ENCODE data around the gene LRP3. TPM values are rescaled to one million over a fixed set of nuclear protein-coding genes. Genes with fewer than 3 reads are reported as not detected.

Gene LRP3
- total and polyA plus RNA-seq, 2 donors (not counting 1 experiment from before 2014, with no cell fraction given): 0.10 TPM; not detected in 1

DNA sequence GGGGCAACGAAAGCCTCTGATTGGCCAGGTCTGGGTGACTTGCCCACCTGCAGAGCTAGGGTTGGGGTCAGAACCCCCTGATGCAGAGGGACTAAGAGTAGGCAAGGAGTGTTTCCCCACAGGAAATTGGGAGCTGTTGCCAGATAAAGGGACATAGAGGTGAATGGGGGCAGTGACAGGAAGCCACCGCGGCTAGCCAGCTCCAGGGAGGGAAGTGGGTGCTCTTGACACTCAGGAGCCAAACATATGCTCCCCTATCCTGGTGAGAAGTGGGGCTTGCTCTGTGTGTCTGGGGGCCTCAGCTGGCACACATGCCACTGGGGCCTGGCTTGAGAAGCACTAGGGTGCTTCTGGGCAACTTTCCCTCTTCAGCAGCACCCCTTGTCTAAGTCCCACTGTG lies 36.2 kb upstream of the LRP3 start:
- ChIA-PET POLR2A (no interaction called here), CTCF (interaction anchor here (1.3 kb wide), 1 partner anchor 78 kb away, joined by 3 read pairs; no protein-coding TSS in a partner anchor)
- H3K9me3 Mint-ChIP-seq (ENCODE audit: insufficient read depth): no peaks in the 10 kb centered on the region
- TF ChIP-seq EZH2 (IDR thresholded peaks at IDR 0.05; ENCODE audit: borderline replicate concordance, insufficient read depth, low read depth, low read length, poor library complexity, severe bottlenecking): no peak
- TF ChIP-seq, protein P1, sequence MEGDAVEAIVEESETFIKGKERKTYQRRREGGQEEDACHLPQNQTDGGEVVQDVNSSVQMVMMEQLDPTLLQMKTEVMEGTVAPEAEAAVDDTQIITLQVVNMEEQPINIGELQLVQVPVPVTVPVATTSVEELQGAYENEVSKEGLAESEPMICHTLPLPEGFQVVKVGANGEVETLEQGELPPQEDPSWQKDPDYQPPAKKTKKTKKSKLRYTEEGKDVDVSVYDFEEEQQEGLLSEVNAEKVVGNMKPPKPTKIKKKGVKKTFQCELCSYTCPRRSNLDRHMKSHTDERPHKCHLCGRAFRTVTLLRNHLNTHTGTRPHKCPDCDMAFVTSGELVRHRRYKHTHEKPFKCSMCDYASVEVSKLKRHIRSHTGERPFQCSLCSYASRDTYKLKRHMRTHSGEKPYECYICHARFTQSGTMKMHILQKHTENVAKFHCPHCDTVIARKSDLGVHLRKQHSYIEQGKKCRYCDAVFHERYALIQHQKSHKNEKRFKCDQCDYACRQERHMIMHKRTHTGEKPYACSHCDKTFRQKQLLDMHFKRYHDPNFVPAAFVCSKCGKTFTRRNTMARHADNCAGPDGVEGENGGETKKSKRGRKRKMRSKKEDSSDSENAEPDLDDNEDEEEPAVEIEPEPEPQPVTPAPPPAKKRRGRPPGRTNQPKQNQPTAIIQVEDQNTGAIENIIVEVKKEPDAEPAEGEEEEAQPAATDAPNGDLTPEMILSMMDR (IDR thresholded peaks at IDR 0.05): no peak
- H3K4me2 ChIP-seq (replicated peaks; ENCODE audit: low read depth, low read length, poor library complexity, severe bottlenecking): no peak overlapping the region
- no peaks in the 10 kb centered on the region for H3K79me2 ChIP-seq (ENCODE audit: control insufficient read depth, insufficient read depth, low read length)
- no peak for ATAC-seq (ENCODE audit: low read depth)
- H3K27me3 ChIP-seq (replicated peaks in 1 of 4; ENCODE audit: control extremely low read depth in 1 of 4, control insufficient read depth in 3 of 4, insufficient read depth in 4 of 4, low read length in 3 of 4): peaks cover 0 to 2% (median 0%) of the 10 kb centered on the region in 4 experiments
- H2AFZ ChIP-seq (ENCODE audit: insufficient read depth, low read depth, low read length, poor library complexity, severe bottlenecking): no peak overlapping the region
- peaks cover 0 to 4% of the 10 kb centered on the region in 2 donors for H3K4me1 ChIP-seq (ENCODE audit: control insufficient read depth in 2 of 2, insufficient read depth in 2 of 2, low read length in 2 of 2)
- H3K27ac ChIP-seq (ENCODE audit: low read length in 2 of 2): no peak overlapping the region
- H3K27me3 Mint-ChIP-seq: peaks cover 4% of the 10 kb centered on the region
- no peaks in the 10 kb centered on the region for H3K36me3 ChIP-seq (replicated peaks in 1 of 2; ENCODE audit: control extremely low read depth in 1 of 2, control insufficient read depth in 1 of 2, extremely low read depth in 1 of 2, insufficient read depth in 2 of 2, low read length in 1 of 2)
- H3K9ac ChIP-seq (ENCODE audit: low read length): no peak overlapping the region
- no peak overlapping the region for H3K27ac Mint-ChIP-seq
- no peak for DNase-seq
- H3K4me1 Mint-ChIP-seq: peaks cover 4% of the 10 kb centered on the region
- H3K4me3 Mint-ChIP-seq: no peak overlapping the region
- WGBS (ENCODE audit: insufficient coverage): 33% methylated on average over 3 of the region's 3 CpGs
- no peak overlapping the region for H3K4me3 ChIP-seq (ENCODE audit: control extremely low read depth in 1 of 5, extremely low read depth in 1 of 5, insufficient read depth in 1 of 5, low read depth in 2 of 5, low read length in 4 of 5)
- intact Hi-C loops (cut with micrococcal nuclease): no loop called here
- H4K20me1 ChIP-seq (ENCODE audit: control insufficient read depth, insufficient read depth, low read length, poor library complexity, severe bottlenecking): no peaks in the 10 kb centered on the region
- H3K9me3 ChIP-seq (ENCODE audit: control extremely low read depth in 1 of 3, control insufficient read depth in 2 of 3, insufficient read depth in 1 of 3, low read length in 2 of 3): peaks cover 0 to 1% (median 0%) of the 10 kb centered on the region in 3 donors

DNA sequence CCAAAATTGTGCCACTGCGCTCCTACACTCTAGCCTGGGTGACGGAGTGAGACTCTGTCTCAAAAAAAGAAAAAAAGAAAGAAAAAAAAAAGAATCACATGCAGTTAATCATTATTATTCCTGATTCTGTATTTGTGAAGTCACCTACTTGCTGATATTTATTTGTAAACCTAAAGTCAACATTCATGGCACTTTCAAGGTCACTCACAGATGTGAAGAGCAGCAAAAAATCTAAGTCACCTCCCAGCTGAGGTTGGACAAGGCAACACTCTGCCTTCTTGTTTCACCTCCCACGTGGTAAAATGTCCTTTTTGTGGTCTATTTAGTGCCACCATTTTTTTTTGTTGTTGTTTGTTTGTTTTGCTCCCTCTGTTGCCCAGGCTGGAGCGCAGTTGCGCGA lies 35.8 kb upstream of the LRP3 start:
- Histone ChIP-seq H3K9ac (ENCODE audit: low read length) (no peak overlapping the region), H3K79me2 (ENCODE audit: control insufficient read depth, insufficient read depth, low read length) (no peaks in the 10 kb centered on the region), H3K9me3 (ENCODE audit: control extremely low read depth in 1 of 3, control insufficient read depth in 2 of 3, insufficient read depth in 1 of 3, low read length in 2 of 3) (peaks cover 0 to 1% (median 0%) of the 10 kb centered on the region in 3 donors), H3K36me3 (replicated peaks in 1 of 2; ENCODE audit: control extremely low read depth in 1 of 2, control insufficient read depth in 1 of 2, extremely low read depth in 1 of 2, insufficient read depth in 2 of 2, low read length in 1 of 2) (no peaks in the 10 kb centered on the region), H2AFZ (ENCODE audit: insufficient read depth, low read depth, low read length, poor library complexity, severe bottlenecking) (no peak overlapping the region), H3K4me3 (ENCODE audit: control extremely low read depth in 1 of 5, extremely low read depth in 1 of 5, insufficient read depth in 1 of 5, low read depth in 2 of 5, low read length in 4 of 5) (no peak overlapping the region), H3K27me3 (replicated peaks in 1 of 4; ENCODE audit: control extremely low read depth in 1 of 4, control insufficient read depth in 3 of 4, insufficient read depth in 4 of 4, low read length in 3 of 4) (peaks cover 0 to 2% (median 0%) of the 10 kb centered on the region in 4 experiments), H3K4me1 (ENCODE audit: control insufficient read depth in 2 of 2, insufficient read depth in 2 of 2, low read length in 2 of 2) (peaks cover 0 to 4% of the 10 kb centered on the region in 2 donors), H4K20me1 (ENCODE audit: control insufficient read depth, insufficient read depth, low read length, poor library complexity, severe bottlenecking) (no peaks in the 10 kb centered on the region), H3K27ac (ENCODE audit: low read length in 2 of 2) (no peak overlapping the region), H3K4me2 (replicated peaks; ENCODE audit: low read depth, low read length, poor library complexity, severe bottlenecking) (no peak overlapping the region)
- TF ChIP-seq, protein P1 (IDR thresholded peaks at IDR 0.05): no peak
- no peak for TF ChIP-seq EZH2 (IDR thresholded peaks at IDR 0.05; ENCODE audit: borderline replicate concordance, insufficient read depth, low read depth, low read length, poor library complexity, severe bottlenecking)
- Mint-ChIP-seq H3K27ac (no peak overlapping the region), H3K9me3 (ENCODE audit: insufficient read depth) (no peaks in the 10 kb centered on the region), H3K27me3 (peaks cover 4% of the 10 kb centered on the region), H3K4me3 (no peak overlapping the region), H3K4me1 (peaks cover 4% of the 10 kb centered on the region)
- DNase-seq (no peak), ATAC-seq (ENCODE audit: low read depth) (no peak)
- 100% methylated on average over 3 of the region's 6 CpGs for WGBS (ENCODE audit: insufficient coverage)
- intact Hi-C loops (cut with micrococcal nuclease): no loop called here
- CTCF ChIA-PET: interaction anchor here (1.3 kb wide), 1 partner anchor 77 kb away, joined by 3 read pairs; no protein-coding TSS in a partner anchor
- POLR2A ChIA-PET: no interaction called here

Data from B cell (primary cell).